Retina (tissue), 1 donor: Measurements from ENCODE around the gene ADAMTS20.
"Not testable (repeated sequence)": the region's sequence is repeated elsewhere in the genome, so short reads cannot be mapped to it uniquely, and the experiment has no call there.

ENCODE experiments used
- DNase-seq: peaks from one replicate; pipeline ENCODE4 v3.0.0-alpha.2; 2016

ADAMTS20 gene

GRCh38 chr12:43352001-43352400, 200.0 kb downstream of the ADAMTS20 start:
- DNase-seq, result no peak

DNA sequence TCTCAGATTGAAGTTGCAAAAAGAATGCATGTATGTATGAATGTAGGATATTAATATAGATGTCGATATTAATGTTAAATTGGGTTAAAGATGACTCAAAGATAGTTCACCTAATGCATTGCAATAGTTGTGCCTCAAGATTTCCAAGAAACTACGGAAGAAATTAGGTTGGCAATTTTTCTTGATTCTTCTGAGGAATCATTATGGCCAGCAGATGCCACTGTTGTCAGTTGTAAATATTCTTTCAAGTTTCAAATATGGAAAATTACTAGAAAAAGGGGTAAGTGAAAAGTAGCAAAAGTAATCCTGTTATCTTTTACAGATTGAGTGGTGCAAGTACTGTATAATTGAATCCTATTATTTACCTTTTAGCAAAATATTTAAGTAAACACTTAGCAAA, 202.1 kb downstream of the ADAMTS20 start:
- no peak for DNase-seq

DNA sequence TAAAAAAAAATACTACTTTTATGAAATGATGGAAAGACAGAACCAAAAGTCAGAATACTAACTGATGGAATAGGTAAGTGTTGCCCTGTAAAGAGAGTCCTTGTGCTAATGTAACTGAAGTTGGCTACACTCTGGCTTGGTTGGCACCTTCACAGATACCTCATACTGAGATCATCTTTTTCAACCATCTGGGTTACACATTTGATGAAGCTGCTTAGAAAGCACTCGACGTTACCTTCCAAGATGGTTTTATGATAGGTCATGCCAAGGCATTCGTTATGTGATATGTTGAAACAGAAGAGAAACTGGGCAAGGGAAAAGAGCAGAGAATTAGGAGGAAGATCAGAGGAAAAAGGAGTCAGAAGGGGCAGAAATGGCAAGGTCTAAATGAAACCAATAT, 203.8 kb downstream of the ADAMTS20 start:
- DNase-seq, result no peak

- peak; percentile 19 for DNase-seq
These were observed 205.0 kb downstream of the ADAMTS20 start for GRCh38 chr12:43347026-43347425.

DNA sequence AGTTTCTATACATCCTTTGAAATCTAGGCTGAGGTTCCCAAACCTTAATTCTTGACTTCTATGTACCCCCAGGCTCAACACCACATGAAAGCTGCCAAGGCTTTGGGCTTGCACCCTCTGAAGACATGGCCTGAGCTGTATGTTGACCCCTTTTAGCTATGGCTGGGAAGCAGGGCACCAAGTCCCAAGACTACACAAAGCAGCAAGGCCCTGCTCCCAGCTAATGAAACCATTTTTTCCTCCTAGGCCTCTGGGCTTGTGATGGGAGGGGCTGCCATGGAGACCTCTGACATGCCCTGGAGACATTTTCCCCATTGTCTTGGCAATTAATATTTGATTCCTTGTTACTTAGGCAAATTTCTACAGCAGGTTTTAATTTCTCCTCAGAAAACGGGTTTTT, 207.0 kb downstream of the ADAMTS20 start:
- no peak for DNase-seq

DNA sequence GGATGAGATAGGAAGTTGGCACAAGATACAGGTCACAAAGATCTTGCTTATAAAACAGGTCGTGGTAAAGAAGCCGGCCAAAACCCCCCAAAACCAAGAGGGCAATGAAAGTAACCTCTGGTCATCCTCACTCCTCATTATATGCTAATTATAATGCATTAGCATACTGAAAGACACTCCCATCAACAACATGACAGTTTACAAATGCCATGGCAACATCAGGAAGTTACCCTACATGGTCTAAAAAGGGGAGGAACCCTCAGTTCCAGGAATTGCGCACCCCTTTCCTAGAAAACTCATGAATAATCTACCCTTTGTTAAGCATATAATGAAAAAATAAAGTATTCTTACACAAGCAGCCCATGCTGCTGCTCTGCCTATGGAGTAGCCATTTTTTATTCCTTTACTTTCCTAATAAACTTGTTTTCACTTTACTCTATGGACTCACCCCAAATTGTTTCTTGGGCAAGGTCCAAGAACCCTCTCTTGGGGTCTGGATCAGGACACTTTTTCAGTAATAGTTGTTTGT, 210.2 kb downstream of the ADAMTS20 start:
- not testable (repeated sequence) for DNase-seq

DNA sequence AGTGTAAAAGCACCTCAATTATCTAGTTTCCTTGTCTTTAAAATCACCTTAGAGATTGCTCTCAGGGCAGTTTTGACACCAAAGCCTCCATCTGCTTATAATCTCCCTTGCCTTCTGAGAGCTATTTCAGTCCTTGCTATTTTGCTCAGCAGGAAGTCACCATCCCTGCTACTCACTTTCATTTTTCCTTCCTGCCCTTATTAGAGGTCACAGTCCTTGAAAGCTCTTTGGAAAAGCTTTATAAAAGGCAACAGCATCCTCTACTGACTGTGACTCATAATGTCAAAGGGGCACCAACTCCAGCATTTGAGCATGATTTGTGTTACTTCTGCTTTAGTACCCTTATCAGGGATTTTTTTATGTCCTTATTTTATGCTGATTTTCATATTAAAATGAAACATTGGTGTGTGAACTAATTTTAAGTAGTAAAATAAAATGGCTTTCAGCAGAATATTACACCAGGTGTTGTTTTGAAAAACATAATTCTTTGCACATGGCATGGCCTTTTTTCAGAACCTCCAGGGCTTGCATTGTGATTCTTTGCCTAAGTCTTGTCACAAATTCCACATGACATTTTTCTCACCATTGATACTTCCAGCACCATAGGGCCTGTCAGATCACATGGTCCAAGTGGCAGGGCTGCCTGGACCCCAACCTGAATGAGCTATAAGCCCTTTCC, 213.0 kb downstream of the ADAMTS20 start:
- DNase-seq, result peak; percentile 45

GRCh38 chr12:43337571-43338444, 214.2 kb downstream of the ADAMTS20 start:
- DNase-seq, result no peak

DNA sequence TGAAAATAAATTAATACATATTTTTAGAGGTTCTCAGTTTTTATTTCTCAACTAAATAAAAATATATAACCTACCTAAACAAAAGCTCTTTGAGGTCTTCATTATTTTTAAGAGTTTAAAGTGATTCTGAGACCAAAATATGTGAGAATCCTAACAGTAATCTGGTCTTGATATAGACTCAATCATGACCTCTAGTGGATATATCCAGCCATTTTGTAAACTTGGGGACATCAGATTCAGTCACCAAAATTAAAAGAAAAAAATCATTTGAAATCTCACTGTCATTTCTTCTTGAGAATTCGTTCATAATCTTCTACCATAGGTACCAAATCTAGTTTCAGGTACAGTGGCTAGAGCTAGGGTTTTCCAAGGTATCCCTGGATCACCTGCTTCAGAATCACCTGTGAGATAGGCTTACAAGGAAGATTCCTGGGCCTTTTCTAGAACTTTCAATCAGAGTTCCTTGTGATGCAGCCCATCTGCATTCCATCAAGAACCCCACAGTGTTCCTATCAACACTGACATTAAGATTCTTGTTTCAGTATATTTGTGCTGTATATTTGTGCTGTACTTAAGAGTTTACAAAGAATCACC, 214.9 kb downstream of the ADAMTS20 start:
- DNase-seq, result peak; percentile 3

DNA sequence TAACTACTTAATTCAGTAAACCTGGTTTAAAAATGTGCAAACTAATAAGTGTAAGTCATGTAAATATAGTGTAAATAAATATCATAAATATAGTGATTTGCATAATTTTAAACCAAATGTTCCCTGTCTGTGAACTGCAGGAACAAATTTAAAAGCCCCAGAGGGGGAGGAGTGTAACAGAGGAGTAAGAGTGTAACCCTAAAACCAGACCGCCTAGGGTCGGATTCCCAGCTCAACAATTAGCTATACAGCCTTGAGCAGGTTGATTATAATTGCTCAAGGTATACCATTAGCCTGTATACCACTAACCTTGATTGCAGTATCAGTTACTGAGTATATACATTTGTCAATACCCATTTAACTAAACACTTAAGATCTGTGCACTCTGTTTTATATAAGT, 218.4 kb downstream of the ADAMTS20 start:
- DNase-seq, result no peak

GRCh38 chr12:43332977-43333640, 218.9 kb downstream of the ADAMTS20 start:
- DNase-seq, result no peak

DNA sequence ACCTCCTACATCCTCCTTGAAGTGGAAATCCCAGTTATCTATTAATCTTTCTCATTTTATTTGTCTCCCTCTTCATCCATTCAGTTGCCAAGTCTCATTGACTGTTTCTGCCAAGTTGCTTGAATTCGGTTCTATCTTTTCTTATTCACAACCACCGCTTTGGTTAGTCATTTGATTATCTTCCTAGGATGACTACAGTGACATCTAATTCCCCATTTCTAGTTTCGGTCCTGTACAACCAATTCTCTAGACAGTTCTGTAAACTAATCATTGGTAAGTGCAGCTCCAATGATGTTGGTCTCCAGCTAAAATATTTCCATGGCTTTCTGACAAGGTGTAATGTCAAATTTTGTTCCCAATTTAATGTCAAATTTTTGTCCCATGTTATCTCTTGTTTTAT, 220.1 kb downstream of the ADAMTS20 start:
- DNase-seq, result no peak

DNA sequence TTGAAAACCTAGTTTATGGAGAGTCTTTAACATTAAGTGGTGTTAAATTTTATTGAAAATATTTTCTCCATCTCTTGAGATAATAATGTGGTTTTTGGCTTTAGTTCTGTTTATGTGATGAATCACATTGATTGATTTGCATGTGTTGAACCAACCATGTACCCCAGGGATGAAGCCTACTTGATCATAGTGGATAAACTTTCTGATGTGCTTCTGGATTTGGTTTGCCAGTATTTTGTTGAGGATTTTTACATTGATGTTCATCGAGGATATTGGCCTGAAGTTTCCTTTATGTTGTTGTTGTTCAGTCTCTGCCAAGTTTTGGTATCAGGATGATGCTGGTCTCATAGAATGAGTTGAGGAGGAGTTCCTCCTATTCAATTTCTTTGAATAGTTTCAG, 222.6 kb downstream of the ADAMTS20 start:
- no peak for DNase-seq

- DNase-seq, result no peak
These were observed 226.2 kb downstream of the ADAMTS20 start for GRCh38 chr12:43325786-43326185.

- DNase-seq, result no peak
These were observed 231.7 kb downstream of the ADAMTS20 start for GRCh38 chr12:43320281-43320680.

DNA sequence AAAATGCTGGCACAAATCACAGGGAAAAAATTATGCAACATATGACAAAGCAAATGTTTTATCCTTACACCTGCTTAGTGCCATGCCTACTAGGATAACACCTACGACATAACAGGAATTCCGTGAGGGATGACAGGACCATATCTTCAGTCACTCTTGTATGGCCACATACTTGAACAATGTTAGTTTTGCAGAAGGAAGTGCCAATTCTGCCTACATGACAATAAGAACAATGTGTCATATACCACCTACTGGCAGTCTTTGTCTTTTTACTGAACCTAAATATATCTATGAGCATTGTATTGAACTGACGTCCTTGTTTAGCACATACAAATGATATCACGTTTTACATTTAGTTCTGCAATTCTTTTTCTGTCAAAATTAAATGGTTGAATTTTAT, 234.0 kb downstream of the ADAMTS20 start:
- no peak for DNase-seq

GRCh38 chr12:43317156-43317555, 234.8 kb downstream of the ADAMTS20 start:
- no peak for DNase-seq

DNA sequence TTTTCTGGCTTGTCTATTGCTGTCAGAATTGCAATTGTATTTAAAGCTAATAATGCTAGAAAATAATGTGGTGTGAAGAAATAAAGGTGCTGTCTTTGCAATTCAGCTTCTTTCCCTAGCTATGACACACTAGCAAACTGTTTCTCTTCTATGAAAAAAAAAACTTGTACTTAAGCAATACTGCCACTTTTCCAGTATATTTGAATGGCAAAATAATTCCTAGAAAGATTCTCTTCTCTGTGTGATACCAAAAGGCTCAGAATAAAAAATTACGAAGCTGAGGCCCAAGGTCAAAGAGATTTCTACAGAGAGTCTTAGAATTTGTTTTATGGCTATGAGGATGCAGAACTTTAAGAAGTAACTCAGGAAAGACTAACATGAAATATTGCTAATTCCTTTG, 235.5 kb downstream of the ADAMTS20 start:
- DNase-seq, result no peak

DNA sequence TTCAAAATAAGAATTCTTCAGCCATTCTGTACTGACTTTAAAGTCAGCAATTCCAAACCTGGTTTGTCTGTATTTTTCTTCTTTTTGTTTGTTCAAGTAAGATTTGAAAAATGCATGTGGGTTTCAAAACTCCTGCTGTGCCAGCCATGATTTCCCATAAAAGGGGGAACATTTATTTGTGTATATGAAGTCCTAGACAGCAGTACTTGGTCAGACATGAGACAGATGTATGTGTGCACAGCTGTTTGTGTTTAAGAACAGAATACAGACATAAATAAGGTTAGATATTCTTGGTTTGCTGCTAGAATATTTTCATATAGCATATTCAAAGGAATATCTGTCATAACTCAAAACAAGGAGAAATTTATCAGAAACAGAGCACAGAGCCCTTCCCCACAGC, 236.0 kb downstream of the ADAMTS20 start:
- DNase-seq, result no peak

- no peak for DNase-seq
These were observed 239.0 kb downstream of the ADAMTS20 start for GRCh38 chr12:43312991-43313505.

DNA sequence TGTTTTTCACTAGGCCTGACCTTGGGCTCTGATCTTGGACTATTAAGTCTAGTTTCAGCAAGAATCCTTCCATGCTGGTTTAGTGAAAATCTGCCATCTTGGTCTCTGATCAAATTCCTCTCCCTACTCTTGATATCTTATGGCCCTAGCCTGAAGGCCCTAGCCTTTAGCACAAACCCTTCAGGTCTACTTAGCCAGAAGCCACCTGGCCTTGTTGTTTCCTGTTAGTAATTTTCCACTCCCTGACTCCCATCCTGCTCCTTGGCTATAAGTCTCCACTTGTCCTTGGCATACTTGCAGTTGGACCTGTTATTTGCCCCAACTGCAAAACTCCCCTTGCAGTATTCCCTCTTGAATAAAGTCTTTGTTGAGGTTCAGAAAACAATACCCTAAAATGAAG, 241.4 kb downstream of the ADAMTS20 start:
- DNase-seq, result no peak

GRCh38 chr12:43309959-43310358, 242.0 kb downstream of the ADAMTS20 start:
- DNase-seq, result no peak

- DNase-seq, result no peak
These were observed 243.2 kb downstream of the ADAMTS20 start for GRCh38 chr12:43308776-43309175.
